ENCODE data around the gene PRPS1L1.

The PRPS1L1 gene

DNA sequence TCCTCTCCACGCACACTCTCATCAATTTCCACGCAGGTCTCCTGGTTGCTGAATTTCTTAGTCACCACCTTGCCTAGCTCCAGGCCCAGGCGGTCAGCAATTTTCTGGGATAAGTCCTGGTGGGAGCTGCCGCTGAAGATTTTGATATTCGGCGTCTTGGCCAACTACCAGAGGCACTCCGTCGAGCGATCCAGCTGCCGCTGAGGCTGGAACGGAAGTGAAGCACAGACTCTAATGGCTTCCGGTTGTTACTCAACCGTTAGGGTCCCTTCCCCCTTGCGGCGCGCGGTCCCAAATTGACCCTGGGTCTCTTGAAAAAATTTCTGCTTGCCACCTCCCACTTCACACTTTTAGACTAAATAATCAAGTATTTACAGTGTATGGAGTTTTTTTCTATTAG, at the start of gene PRPS1L1:
Gene PRPS1L1 (minus strand): TSS at position 219 of the 400 bp plus-strand sequence.
- DNase-seq, result no peak

- no peak for DNase-seq
These were observed 48.8 kb upstream of the PRPS1L1 start for GRCh38 chr7:18076461-18076860.

DNA sequence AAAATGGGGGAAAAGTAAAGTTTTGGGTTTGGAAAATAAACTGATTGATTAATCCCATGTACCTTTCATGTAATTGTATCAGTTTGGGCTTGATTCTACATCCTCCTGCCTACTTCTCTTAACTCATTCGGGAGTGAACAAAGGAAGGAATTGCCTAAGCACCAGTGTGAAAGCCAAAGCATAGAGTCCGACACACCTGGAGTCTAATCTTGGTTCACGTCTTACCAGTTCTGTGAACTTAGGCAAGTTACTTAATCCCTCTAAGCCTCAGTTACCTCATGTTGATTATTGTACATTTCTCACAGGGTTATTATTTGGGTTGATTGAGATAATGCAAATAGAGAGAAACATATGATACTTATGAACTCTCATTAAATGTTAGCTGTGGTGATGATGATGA, 41.1 kb upstream of the PRPS1L1 start:
- no peak for DNase-seq

- no peak for DNase-seq
These were observed 36.7 kb upstream of the PRPS1L1 start for GRCh38 chr7:18064242-18064838.

DNA sequence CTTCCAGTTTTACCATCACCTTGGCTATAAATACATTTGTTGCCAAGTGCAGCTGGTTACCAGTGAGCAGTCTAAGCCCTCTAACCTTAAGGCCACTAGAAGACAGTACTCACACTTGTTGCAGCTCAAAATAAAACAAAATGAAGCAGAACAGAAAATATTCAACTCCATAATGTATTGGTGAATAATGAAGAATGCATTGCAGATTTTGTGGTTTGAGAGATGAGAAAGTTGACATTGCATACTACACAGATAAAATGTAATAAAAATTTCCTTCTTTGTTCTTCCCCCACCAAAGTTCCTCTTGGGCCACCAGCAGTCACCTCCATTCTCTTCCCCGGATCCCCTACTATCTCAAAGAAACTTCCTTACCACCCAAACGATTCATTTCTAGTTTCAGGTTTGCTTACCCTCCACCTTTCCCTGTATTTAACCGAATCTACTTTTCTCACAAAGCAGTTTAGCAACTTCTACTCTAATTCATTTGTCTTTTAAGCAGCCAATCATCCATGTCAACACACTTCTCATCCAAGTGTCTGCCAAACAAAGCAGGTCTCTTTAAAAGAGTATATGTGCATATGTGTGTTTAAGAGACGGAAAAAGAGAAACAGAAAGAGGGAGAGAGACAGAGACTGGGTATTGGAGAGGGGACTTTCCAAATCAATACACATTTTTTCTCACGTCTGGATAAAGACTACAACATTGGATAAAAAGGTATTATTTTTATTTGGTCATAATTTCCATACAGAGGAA, 35.7 kb upstream of the PRPS1L1 start:
- no peak for DNase-seq

- DNase-seq, result no peak
These were observed 31.5 kb upstream of the PRPS1L1 start for GRCh38 chr7:18059171-18059570.

- no peak for DNase-seq
These were observed 26.3 kb upstream of the PRPS1L1 start for GRCh38 chr7:18053941-18054340.

GRCh38 chr7:18053177-18053928, 25.7 kb upstream of the PRPS1L1 start:
- DNase-seq, result no peak

DNA sequence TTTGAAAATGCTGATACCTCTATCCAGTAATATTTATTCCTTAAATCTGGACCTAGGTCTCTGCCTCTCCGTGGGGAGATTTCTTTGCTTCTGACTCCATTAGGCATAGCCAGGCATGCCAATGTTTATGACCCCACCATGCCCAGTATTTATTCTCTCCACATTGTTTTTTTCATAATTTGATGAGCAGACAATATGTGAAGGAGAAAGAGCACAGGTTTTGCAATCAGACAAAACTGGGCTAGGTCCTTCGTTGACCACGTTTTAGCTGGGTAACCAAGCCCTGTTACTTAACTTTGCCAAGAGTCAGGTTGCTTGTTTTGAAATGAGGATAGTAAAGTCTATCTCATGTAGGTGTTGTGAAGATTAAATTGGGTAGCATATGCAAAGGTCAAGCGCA, 21.6 kb upstream of the PRPS1L1 start:
- no peak for DNase-seq

DNA sequence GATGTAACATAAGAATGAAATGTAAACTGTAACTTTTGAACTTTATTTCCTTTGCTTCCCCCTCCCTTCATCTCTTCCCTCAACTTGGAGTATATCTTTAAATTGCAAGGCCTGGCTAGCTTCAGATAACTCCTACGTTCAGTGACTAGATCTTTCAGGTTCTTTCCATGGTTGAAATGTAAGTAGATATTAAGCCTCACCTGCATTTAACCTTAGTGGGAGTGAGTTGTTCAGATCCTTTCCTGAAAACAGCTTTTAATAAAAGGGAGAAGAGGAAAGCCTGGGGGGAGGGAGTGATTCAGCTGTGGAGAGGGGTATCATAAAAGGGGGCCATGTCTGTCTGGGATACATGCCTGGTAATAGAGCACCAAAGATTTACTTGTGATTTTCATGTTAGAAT, 19.0 kb upstream of the PRPS1L1 start:
- DNase-seq, result no peak

- no peak for DNase-seq
These were observed 17.5 kb upstream of the PRPS1L1 start for GRCh38 chr7:18045171-18045570.

DNA sequence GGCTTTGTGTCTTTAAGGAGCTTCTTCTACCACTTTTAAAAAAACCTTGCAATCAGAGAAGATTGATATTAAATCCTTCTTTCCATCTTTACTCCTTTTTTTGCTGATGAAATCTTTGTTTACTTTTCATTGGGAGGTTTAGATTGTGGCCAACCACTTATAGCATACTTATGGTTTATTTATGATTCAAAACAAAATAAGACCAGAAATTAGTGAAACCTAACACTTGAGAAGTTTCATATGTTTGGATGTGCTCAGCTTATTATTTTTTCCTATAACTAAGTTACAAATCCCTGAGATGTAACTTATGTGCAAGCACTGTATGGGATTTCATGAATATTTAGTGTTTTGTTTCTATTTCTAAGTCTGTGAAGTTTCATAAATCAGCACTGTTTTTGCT, 13.5 kb upstream of the PRPS1L1 start:
- no peak for DNase-seq

DNA sequence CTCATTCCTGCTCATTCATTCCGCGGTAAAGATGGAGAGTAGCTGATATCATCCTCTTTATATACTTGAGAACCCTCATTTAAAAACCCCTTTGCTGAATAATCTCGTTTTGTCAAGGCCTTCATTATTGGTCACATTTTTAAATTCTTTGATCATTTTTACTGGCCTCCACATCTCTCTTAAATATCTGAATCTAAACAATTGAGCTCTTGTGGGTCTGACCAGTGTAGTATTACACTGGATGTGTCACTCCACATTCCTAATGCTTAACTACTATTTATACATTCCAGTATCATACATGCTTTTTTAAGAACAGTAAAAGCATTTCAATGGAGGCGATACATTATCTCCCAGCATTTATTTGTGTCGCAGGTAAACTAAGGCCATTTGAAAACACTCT, 12.6 kb upstream of the PRPS1L1 start:
- no peak for DNase-seq

DNA sequence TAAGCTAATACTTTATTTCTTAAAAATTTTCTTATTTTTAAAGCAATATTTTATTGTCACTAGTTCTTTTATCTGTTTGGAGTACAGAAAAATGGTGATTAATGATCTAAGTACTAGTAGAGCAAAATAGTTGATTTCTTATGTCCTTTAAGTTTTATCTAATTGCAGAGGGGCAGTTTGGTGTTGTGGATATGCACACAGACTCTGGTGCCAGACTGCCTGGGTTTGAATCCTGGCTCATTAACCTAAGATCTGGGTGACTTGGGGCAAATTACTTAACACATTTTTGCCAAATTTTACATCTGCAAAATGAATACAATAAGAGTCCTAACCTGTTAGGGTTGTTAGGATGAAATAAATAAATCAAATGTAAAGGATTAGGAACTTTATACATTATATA, 10.7 kb upstream of the PRPS1L1 start:
- no peak for DNase-seq

GRCh38 chr7:18037609-18038008, 10.0 kb upstream of the PRPS1L1 start:
- DNase-seq, result no peak

GRCh38 chr7:18036783-18037182, 9.1 kb upstream of the PRPS1L1 start:
- DNase-seq, result no peak

GRCh38 chr7:18030758-18031157, 3.1 kb upstream of the PRPS1L1 start:
- no peak for DNase-seq

GRCh38 chr7:18020138-18020715, 7.4 kb downstream of the PRPS1L1 start:
- DNase-seq, result no peak

DNA sequence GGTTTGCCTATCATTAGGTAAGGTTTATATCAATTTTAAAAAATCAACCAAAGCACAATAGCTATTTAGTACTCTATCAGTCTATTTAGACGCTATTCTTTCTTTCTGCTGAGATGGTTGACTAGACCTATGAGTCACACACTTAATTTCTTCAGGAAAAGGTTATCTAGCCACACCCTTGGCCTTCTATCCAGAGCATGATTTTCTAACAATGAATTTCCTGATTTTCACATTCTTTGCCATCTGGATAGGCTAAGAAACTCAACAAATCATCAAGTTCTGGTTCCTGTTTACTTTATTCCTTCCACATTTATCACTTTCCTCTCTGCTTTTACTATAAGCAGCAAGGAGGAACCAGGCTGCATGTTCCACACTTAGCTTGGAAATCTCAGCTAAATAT, 8.1 kb downstream of the PRPS1L1 start:
- no peak for DNase-seq

- no peak for DNase-seq
These were observed 9.1 kb downstream of the PRPS1L1 start for GRCh38 chr7:18018296-18019215.

GRCh38 chr7:18016547-18017444, 10.8 kb downstream of the PRPS1L1 start:
- no peak for DNase-seq
